ENCODE measurements around the gene TRAP1.

The TRAP1 gene

GRCh38 chr16:3729161-3730112 lies 12.1 kb upstream of the TRAP1 start:
- no peaks in the 10 kb centered on the region for H3K9me3 ChIP-seq
- H4K20me1 ChIP-seq, result peaks cover 75% of the 10 kb centered on the region
- no peak overlapping the region for H3K4me3 ChIP-seq
- 0 out of 2 replicates have a peak, but pooled peaks cover 4% of the 10 kb centered on the region for H3K27me3 ChIP-seq
- H3K36me3 ChIP-seq, result peaks cover 87% of the 10 kb centered on the region
- TF ChIP-seq Cebpa-rat (IDR thresholded peaks at IDR 0.05), result no peak
- H3K4me1 ChIP-seq, result no peaks in the 10 kb centered on the region
- no peak overlapping the region for H3K9ac ChIP-seq
- no peak overlapping the region for H3K27ac ChIP-seq
- H3K4me2 ChIP-seq, result no peak overlapping the region

GRCh38 chr16:3728424-3729160 lies 11.3 kb upstream of the TRAP1 start:
- Histone ChIP-seq H3K9ac (no peak overlapping the region), H3K9me3 (no peaks in the 10 kb centered on the region), H3K4me3 (no peak overlapping the region), H3K4me1 (no peaks in the 10 kb centered on the region), H3K27me3 (0 out of 2 replicates have a peak, but pooled peaks cover 4% of the 10 kb centered on the region), H4K20me1 (peaks cover 67% of the 10 kb centered on the region), H3K27ac (no peak overlapping the region), H3K4me2 (no peak overlapping the region), H3K36me3 (peaks cover 78% of the 10 kb centered on the region)
- no peak for TF ChIP-seq Cebpa-rat (IDR thresholded peaks at IDR 0.05)

- Histone ChIP-seq H4K20me1 (peaks cover 65% of the 10 kb centered on the region), H3K27me3 (0 out of 2 replicates have a peak, but pooled peaks cover 4% of the 10 kb centered on the region), H3K9me3 (no peaks in the 10 kb centered on the region), H3K4me2 (no peak overlapping the region), H3K9ac (no peak overlapping the region), H3K4me1 (no peaks in the 10 kb centered on the region), H3K27ac (no peak overlapping the region), H3K36me3 (peaks cover 71% of the 10 kb centered on the region), H3K4me3 (no peak overlapping the region)
- no peak for TF ChIP-seq Cebpa-rat (IDR thresholded peaks at IDR 0.05)
Observed at GRCh38 chr16:3727806-3728381, 10.6 kb upstream of the TRAP1 start.

GRCh38 chr16:3726021-3726687 lies 8.8 kb upstream of the TRAP1 start:
- peaks cover 47% of the 10 kb centered on the region for H4K20me1 ChIP-seq
- no peak overlapping the region for H3K4me2 ChIP-seq
- H3K27me3 ChIP-seq, result 0 out of 2 replicates have a peak, but pooled peaks cover 4% of the 10 kb centered on the region
- no peaks in the 10 kb centered on the region for H3K4me1 ChIP-seq
- no peak overlapping the region for H3K9ac ChIP-seq
- no peak for TF ChIP-seq Cebpa-rat (IDR thresholded peaks at IDR 0.05)
- H3K9me3 ChIP-seq, result no peaks in the 10 kb centered on the region
- no peak overlapping the region for H3K27ac ChIP-seq
- H3K4me3 ChIP-seq, result no peak overlapping the region
- H3K36me3 ChIP-seq, result peaks cover 54% of the 10 kb centered on the region

GRCh38 chr16:3725276-3725675 lies 8.0 kb upstream of the TRAP1 start:
- Histone ChIP-seq H3K4me3 (no peak overlapping the region), H3K4me2 (no peak overlapping the region), H3K9ac (no peak overlapping the region), H3K36me3 (peaks cover 45% of the 10 kb centered on the region), H3K9me3 (no peaks in the 10 kb centered on the region), H4K20me1 (peaks cover 39% of the 10 kb centered on the region), H3K27ac (no peak overlapping the region), H3K27me3 (0 out of 2 replicates have a peak, but pooled peaks cover 4% of the 10 kb centered on the region), H3K4me1 (no peaks in the 10 kb centered on the region)
- TF ChIP-seq Cebpa-rat (IDR thresholded peaks at IDR 0.05), result no peak

- TF ChIP-seq Cebpa-rat (IDR thresholded peaks at IDR 0.05), result no peak
- Histone ChIP-seq H3K9me3 (no peaks in the 10 kb centered on the region), H3K27ac (no peak overlapping the region), H3K4me3 (no peak overlapping the region), H3K36me3 (peaks cover 19% of the 10 kb centered on the region), H3K4me2 (no peak overlapping the region), H3K9ac (no peak overlapping the region), H4K20me1 (peaks cover 15% of the 10 kb centered on the region; the same call in 1 of the 2 replicates), H3K27me3 (no peaks in the 10 kb centered on the region), H3K4me1 (peaks cover 8% of the 10 kb centered on the region)
Observed at GRCh38 chr16:3722508-3722907, 5.2 kb upstream of the TRAP1 start.

GRCh38 chr16:3720418-3720817 lies 3.1 kb upstream of the TRAP1 start:
- Histone ChIP-seq H3K36me3 (peaks cover 4% of the 10 kb centered on the region; the same call in 1 of the 2 replicates), H3K4me1 (peaks cover 22% of the 10 kb centered on the region), H3K9me3 (no peaks in the 10 kb centered on the region), H3K27me3 (no peaks in the 10 kb centered on the region), H3K4me3 (no peak overlapping the region), H3K27ac (no peak overlapping the region), H4K20me1 (peaks cover 9% of the 10 kb centered on the region; the same call in 1 of the 2 replicates), H3K9ac (no peak overlapping the region), H3K4me2 (no peak overlapping the region)
- no peak for TF ChIP-seq Cebpa-rat (IDR thresholded peaks at IDR 0.05)

GRCh38 chr16:3718628-3719027 lies 1.3 kb upstream of the TRAP1 start:
- H4K20me1 ChIP-seq, result peaks cover 23% of the 10 kb centered on the region
- H3K9ac ChIP-seq, result no peak overlapping the region
- H3K36me3 ChIP-seq, result peaks cover 13% of the 10 kb centered on the region
- TF ChIP-seq Cebpa-rat (IDR thresholded peaks at IDR 0.05), result no peak
- H3K9me3 ChIP-seq, result no peaks in the 10 kb centered on the region
- no peak overlapping the region; the same call in 1 of the 2 replicates for H3K4me3 ChIP-seq
- H3K4me1 ChIP-seq, result peaks cover 23% of the 10 kb centered on the region
- H3K4me2 ChIP-seq, result peak overlapping the region; percentile 85
- no peak overlapping the region for H3K27ac ChIP-seq
- no peaks in the 10 kb centered on the region for H3K27me3 ChIP-seq

- H3K4me1 ChIP-seq, result peaks cover 23% of the 10 kb centered on the region
- H3K4me2 ChIP-seq, result peak overlapping the region; percentile 85
- no peaks in the 10 kb centered on the region for H3K27me3 ChIP-seq
- no peaks in the 10 kb centered on the region for H3K9me3 ChIP-seq
- H4K20me1 ChIP-seq, result peaks cover 30% of the 10 kb centered on the region
- peak overlapping the region; percentile 95 for H3K27ac ChIP-seq
- H3K9ac ChIP-seq, result peak overlapping the region; percentile 96
- peaks cover 20% of the 10 kb centered on the region for H3K36me3 ChIP-seq
- peak overlapping the region; percentile 98 for H3K4me3 ChIP-seq
- TF ChIP-seq Cebpa-rat (IDR thresholded peaks at IDR 0.05), result no peak
Observed at GRCh38 chr16:3718019-3718391, 681 bp upstream of the TRAP1 start.

All from BLaER1 (cell line).